CD4-positive, CD25-positive, alpha-beta regulatory T cell (primary cell): ENCODE results near the gene KRT79. TPM values are rescaled to one million over a fixed set of nuclear protein-coding genes. Genes with fewer than 3 reads are reported as not detected.
"Not testable (repeated sequence)": the region's sequence is repeated elsewhere in the genome, so short reads cannot be mapped to it uniquely, and the experiment has no call there.

Experiments used
- ATAC-seq, 2 donors: fragments of 150-1000 bp; cut with Tn5 transposase; one replicate each; pipeline ENCODE4 v1.10.0; 2021; ENCODE audit warnings: low read depth in 2 of 2, moderate number of reproducible peaks in 2 of 2, moderate library complexity in 1 of 2
- DNase-seq, 3 donors: peaks; one replicate each; pipeline versions ENCODE4 v3.0.0 to v3.0.0-alpha.2; 2012 to 2022; ENCODE audit warnings: mixed read lengths in 1 of 3
- H3K27ac ChIP-seq: one replicate; pipeline ENCODE4 v1.7.0; 2013; ENCODE audit warnings: mild to moderate bottlenecking, low read length; ENCODE audit not compliant: insufficient read depth, poor library complexity, severe bottlenecking
- H3K27me3 ChIP-seq: one replicate; pipeline ENCODE4 v1.7.0; 2013; ENCODE audit warnings: low read length; ENCODE audit not compliant: control insufficient read depth, insufficient read depth
- H3K36me3 ChIP-seq: one replicate; pipeline ENCODE4 v1.7.0; 2013; ENCODE audit warnings: mild to moderate bottlenecking, low read length, moderate library complexity; ENCODE audit not compliant: control insufficient read depth, insufficient read depth
- H3K4me1 ChIP-seq: 2 replicates; pipeline ENCODE4 v1.7.0; 2013; ENCODE audit warnings: mild to moderate bottlenecking, low read length; ENCODE audit not compliant: insufficient read depth, control insufficient read depth, poor library complexity, severe bottlenecking
- H3K4me3 ChIP-seq: one replicate; pipeline ENCODE4 v1.7.0; 2013; ENCODE audit warnings: low read depth, mild to moderate bottlenecking, low read length, moderate library complexity
- H3K9me3 ChIP-seq, 2 experiments: 1 replicate in 1 of 2; 2 replicates in 1 of 2; pipeline ENCODE4 v1.7.0; 2013; ENCODE audit warnings: low read length in 2 of 2, mild to moderate bottlenecking in 1 of 2, moderate library complexity in 1 of 2; ENCODE audit not compliant: control insufficient read depth in 2 of 2
- H3K27ac Mint-ChIP-seq, 3 donors: one replicate each; pipeline ENCODE4 v1.8.0; 2020 to 2022; ENCODE audit warnings: mild to moderate bottlenecking in 3 of 3, mixed read lengths in 3 of 3, moderate library complexity in 2 of 3
- H3K27me3 Mint-ChIP-seq: one replicate; pipeline ENCODE4 v1.8.0; 2022; ENCODE audit warnings: mild to moderate bottlenecking, mixed read lengths
- H3K36me3 Mint-ChIP-seq: one replicate; pipeline ENCODE4 v1.8.0; 2020; ENCODE audit warnings: mixed read lengths
- H3K4me1 Mint-ChIP-seq, 4 donors: one replicate each; pipeline ENCODE4 v1.8.0; 2020 to 2022; ENCODE audit warnings: mixed read lengths in 4 of 4, mild to moderate bottlenecking in 1 of 4
- H3K4me3 Mint-ChIP-seq, 4 donors: one replicate each; pipeline ENCODE4 v1.8.0; 2020 to 2022; ENCODE audit warnings: mild to moderate bottlenecking in 4 of 4, mixed read lengths in 4 of 4, moderate library complexity in 3 of 4
- H3K9me3 Mint-ChIP-seq, 7 donors: one replicate each; pipeline ENCODE4 v1.8.0; 2020 to 2022; ENCODE audit warnings: mixed read lengths in 7 of 7, mild to moderate bottlenecking in 3 of 7, moderate library complexity in 2 of 7
- polyA plus RNA-seq, 4 donors: library from polyadenylated mRNA; unstranded; fragments of 300-500 nt; fragmentation: Illumina TruSeq; gene quantifications; one replicate each; pipeline ENCODE4 v1.2.3, GENCODE V29; 2021
- total RNA-seq: library from RNA; stranded (reverse); gene quantifications from one replicate; pipeline ENCODE4 v1.2.3, GENCODE V29; 2022

Gene KRT79
- total RNA-seq, result not detected
- not detected for polyA plus RNA-seq

- H3K4me1 ChIP-seq, result no peaks in the 10 kb centered on the region
- no peak within 1 kb of the TSS for H3K4me3 Mint-ChIP-seq
- H3K9me3 Mint-ChIP-seq, result peaks cover 0 to 4% (median 0%) of the 10 kb centered on the region in 7 donors
- DNase-seq (no peak), ATAC-seq (no peak)
- peaks cover 5% of the 10 kb centered on the region for H3K27me3 Mint-ChIP-seq
- no peak within 1 kb of the TSS for H3K27ac ChIP-seq
- no peak within 1 kb of the TSS for H3K27ac Mint-ChIP-seq
- H3K27me3 ChIP-seq, result peaks cover 2% of the 10 kb centered on the region
- no peaks in the 10 kb centered on the region for H3K36me3 Mint-ChIP-seq
- H3K4me1 Mint-ChIP-seq, result peaks cover 0 to 6% (median 0%) of the 10 kb centered on the region in 4 donors
- H3K9me3 ChIP-seq, result no peaks in the 10 kb centered on the region
- no peak within 1 kb of the TSS for H3K4me3 ChIP-seq
- H3K36me3 ChIP-seq, result no peaks in the 10 kb centered on the region
Measured at GRCh38 chr12:52833922-52834726, at the start of gene KRT79. TSS of gene KRT79 (minus strand) at chr12:52834311. CDS start at chr12:52834260, 51 bp downstream.

GRCh38 chr12:52880499-52880898 lies 46.4 kb upstream of the KRT79 start:
- H3K36me3 ChIP-seq, H3K9me3 ChIP-seq, H3K4me1 ChIP-seq, H3K27ac ChIP-seq, H3K9me3 Mint-ChIP-seq, DNase-seq, H3K27me3 ChIP-seq, H3K36me3 Mint-ChIP-seq, ATAC-seq, H3K27ac Mint-ChIP-seq, H3K4me3 ChIP-seq: not testable (repeated sequence)
- peaks cover 0 to 12% (median 3%) of the 10 kb centered on the region in 4 donors for H3K4me1 Mint-ChIP-seq
- H3K4me3 Mint-ChIP-seq, result peak overlapping the region in 1 of 4 donors; percentile 89
- H3K27me3 Mint-ChIP-seq, result peaks cover 14% of the 10 kb centered on the region

GRCh38 chr12:52879394-52880351 lies 45.6 kb upstream of the KRT79 start:
- Histone ChIP-seq H3K36me3 (no peaks in the 10 kb centered on the region), H3K4me3 (peak overlapping the region; percentile 3)
- no peak overlapping the region for H3K27ac Mint-ChIP-seq

GRCh38 chr12:52878507-52879393 lies 44.6 kb upstream of the KRT79 start:
- H3K27ac ChIP-seq, result no peak overlapping the region
- peak overlapping the region in 1 of 3 donors; percentile 79 for H3K27ac Mint-ChIP-seq
- peaks cover 0 to 18% (median 8%) of the 10 kb centered on the region in 4 donors for H3K4me1 Mint-ChIP-seq
- peaks cover 0 to 5% (median 0%) of the 10 kb centered on the region in 7 donors for H3K9me3 Mint-ChIP-seq
- peaks cover 7% of the 10 kb centered on the region for H3K27me3 Mint-ChIP-seq
- H3K4me3 Mint-ChIP-seq, result peak overlapping the region in 1 of 4 donors; percentile 56
- ATAC-seq (no peak), DNase-seq (no peak)
- H3K9me3 ChIP-seq, result no peaks in the 10 kb centered on the region
- H3K27me3 ChIP-seq, result no peaks in the 10 kb centered on the region
- H3K36me3 ChIP-seq, result no peaks in the 10 kb centered on the region
- peaks cover 9% of the 10 kb centered on the region for H3K4me1 ChIP-seq
- no peak overlapping the region for H3K4me3 ChIP-seq
- H3K36me3 Mint-ChIP-seq, result no peaks in the 10 kb centered on the region

More at GRCh38 chr12:52879394-52880351, 45.6 kb upstream of the KRT79 start:
- Histone ChIP-seq H3K27me3 (no peaks in the 10 kb centered on the region), H3K4me1 (peaks cover 2% of the 10 kb centered on the region), H3K9me3 (no peaks in the 10 kb centered on the region), H3K27ac (no peak overlapping the region)
- Mint-ChIP-seq H3K9me3 (peaks cover 0 to 5% (median 0%) of the 10 kb centered on the region in 7 donors), H3K4me1 (peaks cover 0 to 13% (median 4%) of the 10 kb centered on the region in 4 donors), H3K27me3 (peaks cover 9% of the 10 kb centered on the region), H3K4me3 (peak overlapping the region in 3 of 4 donors; percentile 55 to 91 (median 78)), H3K36me3 (no peaks in the 10 kb centered on the region)
- DNase-seq (peak; percentile 26 to 69 (median 68)), ATAC-seq (peak; percentile 82)

- Histone ChIP-seq H3K4me1 (peaks cover 9% of the 10 kb centered on the region), H3K9me3 (no peaks in the 10 kb centered on the region), H3K4me3 (no peak overlapping the region), H3K27ac (no peak overlapping the region), H3K27me3 (no peaks in the 10 kb centered on the region), H3K36me3 (no peaks in the 10 kb centered on the region)
- Mint-ChIP-seq H3K4me1 (peaks cover 5 to 25% (median 15%) of the 10 kb centered on the region in 4 donors), H3K36me3 (no peaks in the 10 kb centered on the region), H3K27ac (no peak overlapping the region), H3K9me3 (peaks cover 0 to 5% (median 0%) of the 10 kb centered on the region in 7 donors), H3K27me3 (peaks cover 14% of the 10 kb centered on the region), H3K4me3 (peak overlapping the region in 1 of 4 donors; percentile 13)
- DNase-seq (no peak), ATAC-seq (no peak)
Measured at GRCh38 chr12:52877242-52877641, 43.1 kb upstream of the KRT79 start.

GRCh38 chr12:52876372-52876771 lies 42.3 kb upstream of the KRT79 start:
- Mint-ChIP-seq H3K27me3 (peaks cover 14% of the 10 kb centered on the region), H3K36me3 (no peaks in the 10 kb centered on the region), H3K9me3 (peaks cover 0 to 5% (median 0%) of the 10 kb centered on the region in 7 donors), H3K4me1 (peaks cover 5 to 23% (median 15%) of the 10 kb centered on the region in 4 donors), H3K4me3 (peak overlapping the region in 2 of 4 donors; percentile 7 to 20), H3K27ac (no peak overlapping the region)
- DNase-seq, result no peak
- no peaks in the 10 kb centered on the region for H3K36me3 ChIP-seq
- peaks cover 9% of the 10 kb centered on the region for H3K4me1 ChIP-seq
- ATAC-seq, result no peak
- H3K4me3 ChIP-seq, result no peak overlapping the region
- H3K27me3 ChIP-seq, result no peaks in the 10 kb centered on the region
- no peaks in the 10 kb centered on the region for H3K9me3 ChIP-seq
- H3K27ac ChIP-seq, result no peak overlapping the region
